Astrocyte (in vitro differentiated cells and primary cell): ENCODE data around the gene KRT72. TPM values are rescaled to one million over a fixed set of nuclear protein-coding genes. Genes with fewer than 3 reads are reported as not detected.

Experiments
- DNase-seq: peaks from one replicate; pipeline ENCODE4 v3.0.0-alpha.2; 2010; ENCODE audit warnings: low read depth
- FAIRE-seq: peaks from 2 replicates; lab custom pipeline; 2011; peaks lifted over from hg19 to GRCh38; lab: Jason Lieb, UNC
- H2AFZ ChIP-seq: 2 replicates; pipeline ENCODE4 v1.6.0; 2012; ENCODE audit warnings: low read depth, low read length, inconsistent platforms
- H3K27ac ChIP-seq: 2 replicates; pipeline ENCODE4 v1.5.1; 2011; ENCODE audit warnings: low read depth, low read length, inconsistent platforms
- H3K27me3 ChIP-seq: 2 replicates; pipeline ENCODE4 v1.6.0; 2011; ENCODE audit warnings: low read length, inconsistent platforms; ENCODE audit not compliant: insufficient read depth
- H3K36me3 ChIP-seq: 2 replicates; pipeline ENCODE4 v1.5.1; 2011; ENCODE audit warnings: low read length, inconsistent platforms; ENCODE audit not compliant: insufficient read depth
- H3K4me1 ChIP-seq: 2 replicates; pipeline ENCODE4 v1.5.1; 2011; ENCODE audit warnings: low read length, inconsistent platforms; ENCODE audit not compliant: insufficient read depth
- H3K4me2 ChIP-seq: 2 replicates; pipeline ENCODE4 v1.6.0; 2012; ENCODE audit warnings: low read length, inconsistent platforms
- H3K4me3 ChIP-seq: 2 replicates; pipeline ENCODE4 v1.5.1; 2011; ENCODE audit warnings: low read depth, mild to moderate bottlenecking, low read length, inconsistent platforms; ENCODE audit not compliant: insufficient read depth
- H3K79me2 ChIP-seq: 2 replicates; pipeline ENCODE4 v1.6.0; 2012; ENCODE audit warnings: mild to moderate bottlenecking, low read length, inconsistent platforms; ENCODE audit not compliant: insufficient read depth
- H3K9ac ChIP-seq: 2 replicates; pipeline ENCODE4 v1.6.0; 2012; ENCODE audit warnings: mild to moderate bottlenecking, low read length, inconsistent platforms
- H3K9me3 ChIP-seq: 2 replicates; pipeline ENCODE4 v1.5.1; 2012; ENCODE audit warnings: low read depth, mild to moderate bottlenecking, low read length, inconsistent platforms; ENCODE audit not compliant: insufficient read depth
- H4K20me1 ChIP-seq: 2 replicates; pipeline ENCODE4 v1.6.0; 2012; ENCODE audit warnings: low read length, inconsistent platforms; ENCODE audit not compliant: insufficient read depth
- H3K27ac Mint-ChIP-seq: one replicate; pipeline ENCODE4 v1.8.0; 2021; ENCODE audit warnings: mild to moderate bottlenecking, mixed read lengths; ENCODE audit not compliant: unreplicated experiment
- H3K27me3 Mint-ChIP-seq: one replicate; pipeline ENCODE4 v1.8.0; 2021; ENCODE audit warnings: low read depth, mixed read lengths; ENCODE audit not compliant: unreplicated experiment
- H3K36me3 Mint-ChIP-seq: one replicate; pipeline ENCODE4 v1.8.0; 2021; ENCODE audit warnings: low read depth, mixed read lengths; ENCODE audit not compliant: unreplicated experiment
- H3K4me1 Mint-ChIP-seq: one replicate; pipeline ENCODE4 v1.8.0; 2021; ENCODE audit warnings: low read depth, mixed read lengths; ENCODE audit not compliant: unreplicated experiment
- H3K4me3 Mint-ChIP-seq: one replicate; pipeline ENCODE4 v1.8.0; 2021; ENCODE audit warnings: mild to moderate bottlenecking, moderate library complexity, mixed read lengths; ENCODE audit not compliant: unreplicated experiment
- H3K9me3 Mint-ChIP-seq: one replicate; pipeline ENCODE4 v1.8.0; 2021; ENCODE audit warnings: mild to moderate bottlenecking, mixed read lengths; ENCODE audit not compliant: unreplicated experiment
- EZH2 ChIP-seq: IDR thresholded peaks from 2 replicates; pipeline ENCODE4 v1.6.1; 2012; ENCODE audit warnings: mild to moderate bottlenecking, low read length, inconsistent platforms; ENCODE audit not compliant: insufficient read depth
- total RNA-seq: library from RNA; stranded (reverse); gene quantifications from 2 replicates; pipeline ENCODE4 v1.2.1, GENCODE V29; 2021
- TF ChIP-seq, protein P1 (sequence below): IDR thresholded peaks from 2 replicates; pipeline ENCODE4 v1.5.1; 2011; ENCODE audit warnings: low read depth, mild to moderate bottlenecking, inconsistent platforms, low read length, moderate library complexity; ENCODE audit not compliant: insufficient read depth

Gene KRT72
- total RNA-seq, 1 donor from 2014 or later, result not detected

DNA sequence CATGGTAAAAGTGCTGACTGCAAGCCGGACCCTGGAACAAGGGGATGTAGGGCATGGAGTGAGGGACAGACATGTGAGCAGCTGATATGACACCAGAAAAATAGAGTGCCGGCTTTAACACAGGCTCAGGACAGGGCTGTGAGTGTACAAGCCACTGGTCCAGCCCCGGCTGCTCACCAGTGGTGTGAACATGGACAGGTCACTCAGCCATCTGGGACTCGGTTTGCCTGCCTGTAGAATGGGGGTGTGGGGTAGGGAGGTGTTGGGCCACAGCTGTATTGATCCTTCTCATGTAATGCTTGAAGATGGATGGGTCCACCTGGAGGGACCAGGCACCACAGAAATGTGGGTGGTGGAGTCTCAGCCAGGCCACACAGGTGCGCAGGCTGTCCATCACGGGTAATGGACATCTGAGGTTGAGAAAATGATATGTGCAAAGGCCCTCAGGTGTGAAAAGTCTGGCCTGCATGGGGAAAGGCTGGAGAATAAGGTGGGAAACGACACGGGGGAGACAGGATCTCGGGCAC, 17.0 kb downstream of the KRT72 start:
- Histone ChIP-seq H3K36me3 (no peaks in the 10 kb centered on the region), H2AFZ (no peak overlapping the region), H3K4me1 (no peaks in the 10 kb centered on the region), H3K9ac (no peak overlapping the region), H3K27me3 (peaks cover 4% of the 10 kb centered on the region), H3K27ac (no peak overlapping the region), H3K9me3 (no peaks in the 10 kb centered on the region), H4K20me1 (no peaks in the 10 kb centered on the region), H3K4me2 (no peak overlapping the region), H3K79me2 (no peaks in the 10 kb centered on the region), H3K4me3 (no peak overlapping the region)
- no peak for DNase-seq
- Mint-ChIP-seq H3K4me3 (no peak overlapping the region), H3K27me3 (peaks cover 54% of the 10 kb centered on the region), H3K36me3 (no peaks in the 10 kb centered on the region), H3K9me3 (no peaks in the 10 kb centered on the region), H3K4me1 (peaks cover 21% of the 10 kb centered on the region), H3K27ac (no peak overlapping the region)
- no peak for FAIRE-seq
- TF ChIP-seq EZH2, result no peak
- TF ChIP-seq, protein P1, sequence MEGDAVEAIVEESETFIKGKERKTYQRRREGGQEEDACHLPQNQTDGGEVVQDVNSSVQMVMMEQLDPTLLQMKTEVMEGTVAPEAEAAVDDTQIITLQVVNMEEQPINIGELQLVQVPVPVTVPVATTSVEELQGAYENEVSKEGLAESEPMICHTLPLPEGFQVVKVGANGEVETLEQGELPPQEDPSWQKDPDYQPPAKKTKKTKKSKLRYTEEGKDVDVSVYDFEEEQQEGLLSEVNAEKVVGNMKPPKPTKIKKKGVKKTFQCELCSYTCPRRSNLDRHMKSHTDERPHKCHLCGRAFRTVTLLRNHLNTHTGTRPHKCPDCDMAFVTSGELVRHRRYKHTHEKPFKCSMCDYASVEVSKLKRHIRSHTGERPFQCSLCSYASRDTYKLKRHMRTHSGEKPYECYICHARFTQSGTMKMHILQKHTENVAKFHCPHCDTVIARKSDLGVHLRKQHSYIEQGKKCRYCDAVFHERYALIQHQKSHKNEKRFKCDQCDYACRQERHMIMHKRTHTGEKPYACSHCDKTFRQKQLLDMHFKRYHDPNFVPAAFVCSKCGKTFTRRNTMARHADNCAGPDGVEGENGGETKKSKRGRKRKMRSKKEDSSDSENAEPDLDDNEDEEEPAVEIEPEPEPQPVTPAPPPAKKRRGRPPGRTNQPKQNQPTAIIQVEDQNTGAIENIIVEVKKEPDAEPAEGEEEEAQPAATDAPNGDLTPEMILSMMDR, result no peak

DNA sequence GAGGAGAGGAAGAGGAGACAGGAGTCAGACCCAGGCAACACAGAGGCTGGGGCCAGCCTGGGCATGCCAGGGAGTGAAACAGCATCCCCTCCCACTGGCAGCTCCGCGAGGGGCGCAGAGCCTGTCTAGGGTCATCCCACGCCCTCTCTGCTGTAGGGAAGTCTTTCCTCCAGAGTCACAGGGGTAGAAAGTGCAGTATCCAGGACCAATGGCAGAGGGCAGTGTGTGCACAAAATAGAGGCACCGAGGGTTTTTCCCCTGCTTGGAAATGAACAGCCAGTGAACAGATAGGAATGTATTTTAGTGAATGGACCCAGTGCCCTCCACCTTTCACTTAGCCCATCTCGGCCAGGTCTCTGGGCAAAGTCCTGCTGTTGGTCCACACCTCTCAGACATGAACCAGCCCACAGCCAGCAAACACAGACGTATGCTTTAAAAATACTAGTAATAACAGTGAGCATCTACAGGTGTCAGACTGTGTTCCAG, 18.2 kb downstream of the KRT72 start:
- no peaks in the 10 kb centered on the region for H4K20me1 ChIP-seq
- Mint-ChIP-seq H3K27ac (no peak overlapping the region), H3K4me3 (no peak overlapping the region), H3K36me3 (no peaks in the 10 kb centered on the region), H3K9me3 (no peaks in the 10 kb centered on the region), H3K4me1 (peaks cover 21% of the 10 kb centered on the region), H3K27me3 (peaks cover 60% of the 10 kb centered on the region)
- peak; percentile 18 for DNase-seq
- H3K9me3 ChIP-seq, result no peaks in the 10 kb centered on the region
- peak; percentile 34 for FAIRE-seq
- no peak overlapping the region for H3K9ac ChIP-seq
- H2AFZ ChIP-seq, result peak overlapping the region; percentile 24
- no peak overlapping the region for H3K4me3 ChIP-seq
- H3K79me2 ChIP-seq, result no peaks in the 10 kb centered on the region
- H3K36me3 ChIP-seq, result no peaks in the 10 kb centered on the region
- no peak overlapping the region for H3K4me2 ChIP-seq
- H3K4me1 ChIP-seq, result no peaks in the 10 kb centered on the region
- H3K27ac ChIP-seq, result no peak overlapping the region
- TF ChIP-seq EZH2, result no peak
- TF ChIP-seq, protein P1, result peak; percentile 74
- H3K27me3 ChIP-seq, result peaks cover 4% of the 10 kb centered on the region

DNA sequence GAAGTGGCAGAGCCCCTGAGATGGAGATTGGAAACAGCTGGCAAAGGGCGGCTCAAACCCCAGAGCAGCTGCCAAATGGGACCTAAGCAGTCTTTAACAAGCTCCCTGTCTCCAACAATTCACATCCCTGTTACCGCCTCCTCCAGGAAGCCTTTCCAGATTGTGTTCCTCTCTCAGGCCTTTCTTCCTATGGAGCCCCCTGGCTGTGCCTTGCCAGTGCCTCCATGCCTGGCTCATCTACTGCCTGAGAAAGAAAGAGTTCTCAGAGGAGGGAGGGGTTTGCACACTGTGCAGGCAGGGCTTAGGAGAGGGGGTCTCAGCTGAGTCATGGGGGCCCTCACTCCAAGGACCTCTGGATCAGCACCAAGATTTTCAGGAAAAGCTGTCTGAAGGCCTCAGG, 18.8 kb downstream of the KRT72 start:
- H3K9me3 Mint-ChIP-seq, result no peaks in the 10 kb centered on the region

More for the DNA sequence above, 18.8 kb downstream of the KRT72 start:
- no peak overlapping the region for H3K4me2 ChIP-seq
- no peak for DNase-seq
- Mint-ChIP-seq H3K4me3 (no peak overlapping the region), H3K36me3 (no peaks in the 10 kb centered on the region), H3K27ac (no peak overlapping the region), H3K4me1 (peaks cover 21% of the 10 kb centered on the region), H3K27me3 (peaks cover 59% of the 10 kb centered on the region)
- no peak for TF ChIP-seq EZH2
- TF ChIP-seq, protein P1, result no peak
- no peaks in the 10 kb centered on the region for H4K20me1 ChIP-seq
- H2AFZ ChIP-seq, result no peak overlapping the region
- no peak for FAIRE-seq
- H3K79me2 ChIP-seq, result no peaks in the 10 kb centered on the region
- no peak overlapping the region for H3K27ac ChIP-seq
- no peaks in the 10 kb centered on the region for H3K4me1 ChIP-seq
- no peaks in the 10 kb centered on the region for H3K36me3 ChIP-seq
- H3K9me3 ChIP-seq, result no peaks in the 10 kb centered on the region
- H3K4me3 ChIP-seq, result no peak overlapping the region
- H3K27me3 ChIP-seq, result peaks cover 4% of the 10 kb centered on the region
- no peak overlapping the region for H3K9ac ChIP-seq
